GM23338 (cell line): ENCODE measurements around the gene EXOC3L4. TPM values are rescaled to one million over a fixed set of nuclear protein-coding genes. Genes with fewer than 3 reads are reported as not detected.

Experiments
- ATAC-seq: fragments of 200-7000 bp; cut with Tn5 transposase; 3 replicates; pipeline ENCODE4 v1.9.1; 2020
- DNase-seq: peaks from one replicate; pipeline ENCODE4 v3.0.0-alpha.2; 2015; ENCODE audit warnings: low spot score
- H2AFZ ChIP-seq: fragments of 200-600 bp; sonication (generic); 2 replicates; pipeline ENCODE4 v1.8.0; 2016; ENCODE audit warnings: antibody characterized with exemption, mild to moderate bottlenecking, moderate library complexity
- H3F3A ChIP-seq: fragments of 200-600 bp; sonication (generic); replicated peaks from 2 replicates; pipeline ENCODE4 v1.8.0; 2017; ENCODE audit warnings: antibody characterized with exemption, mixed run types, low read depth
- H3K27ac ChIP-seq: fragments of 200-600 bp; sonication (generic); 2 replicates; pipeline ENCODE4 v1.6.1; 2016; ENCODE audit warnings: low read depth
- H3K27me3 ChIP-seq: fragments of 200-600 bp; sonication (generic); 2 replicates; pipeline ENCODE4 v1.8.0; 2016; ENCODE audit warnings: mild to moderate bottlenecking, mixed run types, moderate library complexity; ENCODE audit not compliant: insufficient read depth
- H3K36me3 ChIP-seq: fragments of 200-600 bp; sonication (generic); 2 replicates; pipeline ENCODE4 v1.8.0; 2016; ENCODE audit warnings: mild to moderate bottlenecking; ENCODE audit not compliant: insufficient read depth
- H3K4me1 ChIP-seq: fragments of 200-600 bp; sonication (generic); 2 replicates; pipeline ENCODE4 v1.8.0; 2016; ENCODE audit warnings: mild to moderate bottlenecking, moderate library complexity; ENCODE audit not compliant: insufficient read depth
- H3K4me2 ChIP-seq: fragments of 200-600 bp; sonication (generic); 2 replicates; pipeline ENCODE4 v1.7.1; 2017; ENCODE audit warnings: mixed run types
- H3K4me3 ChIP-seq: fragments of 200-600 bp; sonication (generic); 2 replicates; pipeline ENCODE4 v1.6.1; 2016; ENCODE audit warnings: mixed run types
- H3K79me2 ChIP-seq: fragments of 200-600 bp; sonication (generic); replicated peaks from 2 replicates; pipeline ENCODE4 v1.8.0; 2017; ENCODE audit warnings: mild to moderate bottlenecking; ENCODE audit not compliant: insufficient read depth
- H3K9me2 ChIP-seq: fragments of 200-600 bp; sonication (generic); 2 replicates; pipeline ENCODE4 v1.8.0; 2017; ENCODE audit not compliant: insufficient read depth
- H4K20me1 ChIP-seq: fragments of 200-600 bp; sonication (generic); replicated peaks from 2 replicates; pipeline ENCODE4 v1.8.0; 2017; ENCODE audit warnings: mild to moderate bottlenecking; ENCODE audit not compliant: insufficient read depth
- H3K27ac Mint-ChIP-seq: 2 replicates; pipeline ENCODE4 v1.8.0; 2020; ENCODE audit warnings: inconsistent platforms, mild to moderate bottlenecking, moderate library complexity, mixed read lengths
- H3K27me3 Mint-ChIP-seq: 3 replicates; pipeline ENCODE4 v1.8.0; 2022; ENCODE audit warnings: low read depth, mild to moderate bottlenecking, moderate library complexity, mixed read lengths, inconsistent platforms; ENCODE audit not compliant: insufficient read depth, poor library complexity
- H3K36me3 Mint-ChIP-seq: 3 replicates; pipeline ENCODE4 v1.8.0; 2021; ENCODE audit warnings: low read depth, mild to moderate bottlenecking, inconsistent platforms, moderate library complexity, mixed read lengths
- H3K4me1 Mint-ChIP-seq: 3 replicates; pipeline ENCODE4 v1.8.0; 2020; ENCODE audit warnings: mild to moderate bottlenecking, inconsistent platforms, mixed read lengths
- H3K4me3 Mint-ChIP-seq: 3 replicates; pipeline ENCODE4 v1.8.0; 2021; ENCODE audit warnings: moderate library complexity, mild to moderate bottlenecking, inconsistent platforms, mixed read lengths
- H3K9me3 Mint-ChIP-seq: 3 replicates; pipeline ENCODE4 v1.8.0; 2020; ENCODE audit warnings: moderate library complexity, mild to moderate bottlenecking, inconsistent platforms, mixed read lengths
- POLR2AphosphoS5 ChIP-seq: IDR thresholded peaks from 2 replicates; pipeline ENCODE4 v1.6.1; 2016; ENCODE audit warnings: antibody characterized with exemption, low read depth
- polyA plus RNA-seq: library from polyadenylated mRNA; unstranded; fragments of >200 nt; fragmentation: Nextera tagmentation; extraction: Ambion mirVana; gene quantifications from 2 replicates; pipeline ENCODE4 v1.2.1, GENCODE V29; 2016
- total RNA-seq: library from RNA; depleted of rRNA; stranded (reverse); fragments of >200 nt; shearing (Covaris generic); gene quantifications from 2 replicates; pipeline ENCODE4 v1.2.3, GENCODE V29; 2014
- TF ChIP-seq, protein P1 (sequence below): IDR thresholded peaks from one replicate; pipeline ENCODE4 v1.6.1; 2018; ENCODE audit warnings: antibody characterized with exemption; ENCODE audit not compliant: unreplicated experiment

The EXOC3L4 gene
- total and polyA plus RNA-seq, 2 experiments from 2014 or later = not detected

- TF ChIP-seq, protein P1, sequence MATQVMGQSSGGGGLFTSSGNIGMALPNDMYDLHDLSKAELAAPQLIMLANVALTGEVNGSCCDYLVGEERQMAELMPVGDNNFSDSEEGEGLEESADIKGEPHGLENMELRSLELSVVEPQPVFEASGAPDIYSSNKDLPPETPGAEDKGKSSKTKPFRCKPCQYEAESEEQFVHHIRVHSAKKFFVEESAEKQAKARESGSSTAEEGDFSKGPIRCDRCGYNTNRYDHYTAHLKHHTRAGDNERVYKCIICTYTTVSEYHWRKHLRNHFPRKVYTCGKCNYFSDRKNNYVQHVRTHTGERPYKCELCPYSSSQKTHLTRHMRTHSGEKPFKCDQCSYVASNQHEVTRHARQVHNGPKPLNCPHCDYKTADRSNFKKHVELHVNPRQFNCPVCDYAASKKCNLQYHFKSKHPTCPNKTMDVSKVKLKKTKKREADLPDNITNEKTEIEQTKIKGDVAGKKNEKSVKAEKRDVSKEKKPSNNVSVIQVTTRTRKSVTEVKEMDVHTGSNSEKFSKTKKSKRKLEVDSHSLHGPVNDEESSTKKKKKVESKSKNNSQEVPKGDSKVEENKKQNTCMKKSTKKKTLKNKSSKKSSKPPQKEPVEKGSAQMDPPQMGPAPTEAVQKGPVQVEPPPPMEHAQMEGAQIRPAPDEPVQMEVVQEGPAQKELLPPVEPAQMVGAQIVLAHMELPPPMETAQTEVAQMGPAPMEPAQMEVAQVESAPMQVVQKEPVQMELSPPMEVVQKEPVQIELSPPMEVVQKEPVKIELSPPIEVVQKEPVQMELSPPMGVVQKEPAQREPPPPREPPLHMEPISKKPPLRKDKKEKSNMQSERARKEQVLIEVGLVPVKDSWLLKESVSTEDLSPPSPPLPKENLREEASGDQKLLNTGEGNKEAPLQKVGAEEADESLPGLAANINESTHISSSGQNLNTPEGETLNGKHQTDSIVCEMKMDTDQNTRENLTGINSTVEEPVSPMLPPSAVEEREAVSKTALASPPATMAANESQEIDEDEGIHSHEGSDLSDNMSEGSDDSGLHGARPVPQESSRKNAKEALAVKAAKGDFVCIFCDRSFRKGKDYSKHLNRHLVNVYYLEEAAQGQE = no peak
Observed at GRCh38 chr14:103057028-103057371, 37.5 kb upstream of the EXOC3L4 start (continued).

- peaks cover 25% of the 10 kb centered on the region for H3K4me1 Mint-ChIP-seq
- peak within 1 kb of the TSS; percentile 90 for H3K4me3 Mint-ChIP-seq
- no peaks in the 10 kb centered on the region for H3K27me3 ChIP-seq
- peak within 1 kb of the TSS; percentile 91 for H2AFZ ChIP-seq
- ATAC-seq (peak; percentile 90), DNase-seq (peak; percentile 92)
- H4K20me1 ChIP-seq = peaks cover 33% of the 10 kb centered on the region
- H3K4me3 ChIP-seq = peak within 1 kb of the TSS; percentile 91
- peak within 1 kb of the TSS; percentile 98 for H3K4me2 ChIP-seq
- 0 out of 2 replicates have a peak, but pooled peaks cover 7% of the 10 kb centered on the region for H3F3A ChIP-seq
- peak within 1 kb of the TSS; percentile 77 for H3K27ac Mint-ChIP-seq
- H3K36me3 Mint-ChIP-seq = peaks cover 4% of the 10 kb centered on the region; the same call in 1 of the 3 replicates
- peaks cover 14% of the 10 kb centered on the region for H3K4me1 ChIP-seq
- no peaks in the 10 kb centered on the region for H3K9me3 Mint-ChIP-seq
- no peaks in the 10 kb centered on the region for H3K36me3 ChIP-seq
- peaks cover 38% of the 10 kb centered on the region for H3K79me2 ChIP-seq
- no peak within 1 kb of the TSS for H3K27ac ChIP-seq
- H3K27me3 Mint-ChIP-seq = peaks cover 8% of the 10 kb centered on the region
- TF ChIP-seq POLR2AphosphoS5 = peak; percentile 90
- TF ChIP-seq, protein P1 = no peak
- no peaks in the 10 kb centered on the region for H3K9me2 ChIP-seq
Observed at GRCh38 chr14:103057372-103058163, 37.0 kb upstream of the EXOC3L4 start, which contains the start of gene CDC42BPB. TSS of gene CDC42BPB (minus strand) at chr14:103057549. CDS start at chr14:103057173, 376 bp downstream.
